ENCODE measurements around the gene TPRG1.

Gene TPRG1

GRCh38 chr3:189349772-189350171 lies 178.0 kb downstream of the TPRG1 start:
- in situ Hi-C loops (cut with MboI; ENCODE audit: low sequenced_read_pairs): no loop called here

- in situ Hi-C loops (cut with MboI; ENCODE audit: low sequenced_read_pairs): no loop called here
Observed at GRCh38 chr3:189353318-189353965, 181.7 kb downstream of the TPRG1 start.

DNA sequence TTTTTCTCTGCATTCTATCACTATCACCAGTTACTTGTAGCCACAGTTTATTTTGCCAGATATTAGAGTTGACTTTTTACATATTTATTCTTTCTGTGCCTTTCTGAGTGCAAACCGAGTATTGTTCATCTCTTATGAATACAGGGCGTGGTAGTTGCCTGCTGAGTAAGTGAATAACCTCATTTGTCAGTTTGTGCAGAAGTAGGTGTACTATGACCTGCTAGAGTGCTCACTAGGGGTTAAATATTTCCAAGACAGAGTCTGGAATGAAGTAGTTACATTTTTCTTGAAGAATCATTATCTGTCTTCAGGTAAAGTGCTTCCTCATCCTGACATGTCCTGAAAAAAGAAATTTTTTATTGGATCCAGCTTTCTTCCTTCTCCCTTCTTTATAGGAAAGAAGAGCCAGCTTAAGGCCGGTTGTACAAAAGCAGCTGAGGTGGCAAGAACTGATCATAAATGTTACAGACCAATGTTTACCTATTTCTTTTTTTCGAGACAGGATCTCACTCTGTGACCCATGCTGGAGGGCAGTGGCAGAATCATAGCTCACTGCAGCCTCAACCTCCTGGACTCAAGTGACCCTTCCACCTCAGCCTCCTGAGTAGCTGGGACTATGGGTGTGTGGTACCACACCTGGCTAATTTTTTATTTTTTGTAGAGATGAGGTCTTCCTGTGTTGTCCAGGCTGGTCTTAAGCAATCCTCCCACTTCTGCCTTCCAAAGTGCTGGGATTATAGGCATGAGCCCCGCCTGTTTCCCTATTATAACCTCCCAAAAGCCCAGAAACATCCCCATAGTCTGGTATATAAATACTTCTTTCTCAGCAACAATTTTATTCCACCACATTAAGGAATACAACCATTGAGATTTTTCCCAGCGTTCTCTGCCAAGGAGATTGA lies 182.5 kb downstream of the TPRG1 start:
- in situ Hi-C loops (cut with MboI; ENCODE audit: low sequenced_read_pairs): no loop called here

GRCh38 chr3:189355115-189355480 lies 183.3 kb downstream of the TPRG1 start:
- in situ Hi-C loops (cut with MboI; ENCODE audit: low sequenced_read_pairs): no loop called here

DNA sequence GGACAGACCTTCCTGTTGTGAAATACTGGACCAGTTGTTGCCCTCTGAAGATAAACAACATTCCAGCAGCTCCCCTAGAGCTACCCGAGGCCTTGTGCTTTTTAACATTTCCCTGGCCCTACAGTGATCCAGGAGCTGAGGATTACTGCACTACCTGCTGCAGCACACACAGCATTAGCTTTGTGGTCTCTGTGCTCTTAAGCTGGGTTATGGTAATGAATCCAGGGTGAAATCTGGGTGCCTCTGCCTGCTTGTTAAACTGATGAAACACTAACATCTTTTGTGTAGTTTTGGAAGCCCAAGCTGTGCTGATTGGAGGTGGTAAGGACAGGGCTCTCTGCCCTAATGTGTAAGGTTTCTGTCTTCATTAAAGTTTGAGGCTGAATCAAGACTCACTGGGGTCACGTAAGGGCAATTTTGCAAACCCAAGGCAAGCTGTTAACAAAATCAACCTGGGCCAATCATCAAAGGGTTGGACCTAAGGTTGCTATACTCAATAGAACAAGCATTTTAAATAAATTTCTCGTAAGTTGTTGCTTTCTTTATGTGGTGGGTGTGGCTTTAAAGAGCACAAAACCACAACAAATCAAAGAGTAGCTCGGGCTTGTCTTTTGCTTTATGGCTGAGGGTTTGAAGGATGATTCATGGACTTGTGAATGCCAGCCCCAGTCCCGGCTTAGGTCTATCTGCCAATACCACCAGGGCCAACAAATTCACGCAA lies 183.9 kb downstream of the TPRG1 start:
- in situ Hi-C loops (cut with MboI; ENCODE audit: low sequenced_read_pairs): no loop called here

GRCh38 chr3:189360291-189360690 lies 188.5 kb downstream of the TPRG1 start:
- in situ Hi-C loops (cut with MboI; ENCODE audit: low sequenced_read_pairs): no loop called here

- in situ Hi-C loops (cut with MboI; ENCODE audit: low sequenced_read_pairs): no loop called here
Observed at GRCh38 chr3:189361103-189361835, 189.5 kb downstream of the TPRG1 start.

- in situ Hi-C loops (cut with MboI; ENCODE audit: low sequenced_read_pairs): no loop called here
Observed at GRCh38 chr3:189363590-189364255, 192.0 kb downstream of the TPRG1 start.

DNA sequence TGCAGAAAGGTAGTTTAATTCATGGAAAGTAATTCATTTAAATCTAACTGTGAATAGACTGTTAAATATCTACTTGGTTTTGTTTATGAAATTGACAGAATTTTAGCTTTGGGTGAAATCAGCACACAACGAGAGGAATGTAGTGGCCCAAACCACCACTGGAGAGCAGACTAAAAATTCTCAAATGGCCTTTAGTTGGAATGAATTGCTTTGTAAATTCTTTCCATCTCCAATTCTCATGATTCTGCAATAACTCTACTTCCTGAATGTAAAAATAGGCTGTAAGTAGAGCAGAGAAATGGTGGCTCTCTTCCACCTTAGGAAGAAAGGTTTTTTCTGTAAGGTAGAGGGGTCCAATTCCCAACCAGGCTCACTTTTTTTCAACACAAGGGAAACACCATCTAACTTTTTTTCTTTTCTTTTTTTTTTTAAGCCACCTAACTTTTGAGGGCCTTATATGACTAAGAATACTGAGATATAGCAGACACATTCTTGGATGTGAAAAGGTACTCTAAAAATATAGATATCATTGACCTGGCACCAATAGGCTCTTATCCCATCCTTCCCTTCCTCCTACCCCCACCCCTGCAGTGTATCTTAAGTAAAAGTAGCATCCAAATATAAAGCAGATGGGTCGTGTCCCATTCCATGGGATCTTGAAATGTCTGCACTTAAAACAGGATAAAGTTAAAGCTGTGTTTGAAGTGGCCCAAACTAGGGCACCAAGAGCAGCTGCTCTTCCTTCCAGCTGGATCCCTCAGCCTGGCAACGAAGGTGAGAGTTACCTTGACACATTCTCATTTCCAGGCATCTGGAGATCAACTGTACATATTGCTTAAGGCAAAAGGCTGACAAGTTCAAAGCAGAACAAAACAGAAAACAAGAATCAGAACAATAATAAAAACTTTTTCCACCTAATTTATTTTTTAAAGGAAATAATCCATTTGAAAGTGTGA lies 194.1 kb downstream of the TPRG1 start:
- in situ Hi-C loops (cut with MboI; ENCODE audit: low sequenced_read_pairs): no loop called here

DNA sequence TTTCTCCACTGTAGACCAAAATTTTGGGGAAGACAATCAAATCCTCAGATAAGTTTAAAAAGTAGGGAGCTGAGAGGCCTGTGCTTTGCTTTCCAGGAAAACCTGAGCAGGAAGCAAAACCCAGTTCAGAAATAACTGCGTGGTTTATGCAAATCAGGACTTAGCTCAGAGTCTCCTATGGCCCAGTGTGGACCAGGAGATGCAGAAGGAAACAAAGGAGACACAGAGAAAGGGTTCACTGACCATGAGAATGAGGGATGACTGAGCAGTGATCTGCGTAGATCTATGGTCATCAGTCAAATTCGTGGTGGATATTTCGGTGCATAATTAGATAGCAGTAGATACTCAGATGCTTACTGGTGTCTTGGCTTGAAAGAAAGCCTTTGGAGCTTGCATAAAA lies 196.6 kb downstream of the TPRG1 start:
- in situ Hi-C loops (cut with MboI; ENCODE audit: low sequenced_read_pairs): no loop called here

DNA sequence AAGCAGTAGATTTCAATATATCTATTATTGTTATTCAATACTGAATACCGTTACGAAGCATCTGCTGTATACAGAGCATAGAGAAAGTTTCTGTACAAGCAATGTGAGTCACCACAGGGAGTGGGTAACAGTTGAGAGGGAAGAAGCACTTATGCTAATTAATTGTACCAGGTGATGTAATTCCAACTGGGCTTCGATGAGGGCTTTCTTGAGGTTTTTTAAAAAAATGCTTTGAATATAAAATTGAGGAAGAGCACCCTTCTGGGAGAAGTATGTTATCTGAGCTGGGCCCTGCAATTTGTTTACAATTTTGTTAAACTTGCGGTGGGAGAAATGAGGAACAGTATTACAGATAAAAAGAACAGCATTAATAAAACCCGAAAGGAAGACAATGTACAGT lies 197.9 kb downstream of the TPRG1 start:
- in situ Hi-C loops (cut with MboI; ENCODE audit: low sequenced_read_pairs): no loop called here

DNA sequence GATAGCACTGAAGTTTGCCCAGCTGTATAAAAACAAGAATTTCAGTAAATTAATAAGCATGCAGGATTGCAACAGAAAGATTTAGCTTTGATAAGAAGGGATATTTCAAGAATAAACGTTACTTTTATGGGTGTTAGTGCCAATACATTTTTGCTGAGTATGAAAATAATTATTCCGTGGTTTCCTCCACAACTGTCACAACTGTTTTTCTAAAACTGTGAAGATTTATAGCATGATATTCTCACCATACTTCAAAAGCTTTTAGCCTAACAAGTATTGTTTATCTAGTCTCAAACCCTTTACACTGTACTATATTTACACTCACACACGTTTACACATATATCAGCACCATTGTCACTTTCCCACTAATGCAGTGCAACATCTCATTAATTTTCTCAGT lies 200.5 kb downstream of the TPRG1 start:
- in situ Hi-C loops (cut with MboI; ENCODE audit: low sequenced_read_pairs): no loop called here
